ENCODE results near the gene PAPPA2.

PAPPA2 gene

DNA sequence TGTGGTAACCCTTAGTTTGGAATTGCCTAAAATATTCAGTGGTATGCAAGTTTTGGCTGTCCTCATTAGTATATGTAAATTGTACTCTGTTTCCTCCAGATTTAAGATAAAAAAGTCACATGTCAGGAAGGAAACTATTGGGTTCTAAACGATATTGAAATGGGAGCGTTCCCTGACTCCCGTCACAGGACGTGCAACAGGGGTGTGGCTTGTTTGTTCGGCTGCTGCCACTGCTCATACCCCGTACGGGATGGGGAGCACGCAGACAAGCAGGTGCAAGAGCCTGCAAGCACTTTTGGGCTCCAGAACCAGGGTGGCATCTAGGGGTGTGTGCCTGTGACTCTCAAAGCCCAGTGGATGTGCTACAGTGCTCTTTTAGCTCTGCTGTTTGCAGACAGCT is 6.2 kb upstream of the PAPPA2 start:
- H3K9ac ChIP-seq = no peak overlapping the region

DNA sequence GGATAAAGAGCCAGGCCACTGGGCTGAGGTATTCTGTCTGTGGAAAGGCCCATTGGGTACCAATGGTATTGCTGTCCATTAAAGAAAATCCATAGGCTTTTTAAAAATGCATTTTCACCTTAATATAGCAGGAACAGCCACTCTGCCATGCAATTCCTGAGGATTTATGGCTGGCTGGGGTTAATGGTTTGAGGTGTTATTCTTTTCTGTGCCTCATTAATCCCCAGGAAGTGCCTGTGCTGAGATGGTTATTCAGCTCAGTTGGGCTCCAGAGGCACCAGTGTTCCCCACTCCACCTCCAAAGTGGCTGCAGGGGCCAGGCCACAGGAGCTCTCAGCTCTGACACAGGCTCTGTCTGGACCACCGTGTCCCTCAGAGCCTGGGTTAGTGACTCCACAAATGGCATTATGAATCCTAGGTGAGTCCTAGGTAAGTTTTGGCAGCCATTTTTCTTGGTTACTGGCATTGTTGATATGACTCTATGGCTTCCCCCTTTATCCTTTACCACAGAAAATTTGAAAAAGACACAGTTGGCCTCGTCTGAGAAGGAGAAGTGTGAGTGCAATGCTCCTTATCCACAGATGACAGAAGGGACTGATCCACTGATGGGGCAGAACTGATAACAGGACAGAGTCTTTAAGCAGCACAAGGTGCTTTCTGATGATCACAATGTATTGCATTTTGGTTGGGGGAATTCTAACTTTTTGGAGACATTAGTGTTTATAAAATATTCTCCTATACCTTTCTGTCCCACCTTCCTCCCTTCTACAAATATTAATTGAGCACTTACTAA is 2.2 kb upstream of the PAPPA2 start:
- Histone ChIP-seq H3K9me3 (no peaks in the 10 kb centered on the region), H3K27me3 (no peaks in the 10 kb centered on the region), H3K36me3 (no peaks in the 10 kb centered on the region), H3K9ac (no peak overlapping the region), H3K27ac (no peak overlapping the region), H3K4me1 (no peaks in the 10 kb centered on the region), H3K4me3 (no peak overlapping the region), H4K20me1 (no peaks in the 10 kb centered on the region), H3K4me2 (no peak overlapping the region)
- TF ChIP-seq Cebpa-rat (IDR thresholded peaks at IDR 0.05) = no peak

More for the DNA sequence above, 6.2 kb upstream of the PAPPA2 start:
- Histone ChIP-seq H3K4me3 (no peak overlapping the region), H4K20me1 (no peaks in the 10 kb centered on the region), H3K4me1 (no peaks in the 10 kb centered on the region), H3K27ac (no peak overlapping the region), H3K9me3 (no peaks in the 10 kb centered on the region), H3K27me3 (no peaks in the 10 kb centered on the region), H3K36me3 (no peaks in the 10 kb centered on the region), H3K4me2 (no peak overlapping the region)
- no peak for TF ChIP-seq Cebpa-rat (IDR thresholded peaks at IDR 0.05)

DNA sequence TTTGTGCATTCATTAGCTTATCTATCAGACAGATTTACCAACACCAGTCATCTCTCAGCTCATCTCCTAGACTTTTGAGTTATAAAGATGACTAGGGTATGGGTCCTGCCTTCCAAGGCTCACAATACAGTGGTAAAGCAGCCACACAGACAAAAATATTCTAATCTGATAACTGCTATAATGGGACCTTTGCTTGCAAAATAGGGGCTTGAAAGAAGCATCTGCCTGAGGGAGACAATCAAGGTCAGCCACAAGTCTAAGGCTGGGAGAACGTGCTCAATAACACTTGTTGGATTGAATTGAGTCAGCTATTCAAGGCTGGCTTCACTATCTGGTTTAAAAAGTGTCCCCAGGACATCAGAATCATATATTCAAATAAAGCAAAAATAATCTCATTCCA is 1.4 kb upstream of the PAPPA2 start:
- Histone ChIP-seq H3K4me1 (no peaks in the 10 kb centered on the region), H4K20me1 (no peaks in the 10 kb centered on the region), H3K27ac (no peak overlapping the region), H3K27me3 (no peaks in the 10 kb centered on the region), H3K36me3 (no peaks in the 10 kb centered on the region), H3K9ac (no peak overlapping the region), H3K4me2 (no peak overlapping the region), H3K4me3 (no peak overlapping the region), H3K9me3 (no peaks in the 10 kb centered on the region)
- no peak for TF ChIP-seq Cebpa-rat (IDR thresholded peaks at IDR 0.05)

DNA sequence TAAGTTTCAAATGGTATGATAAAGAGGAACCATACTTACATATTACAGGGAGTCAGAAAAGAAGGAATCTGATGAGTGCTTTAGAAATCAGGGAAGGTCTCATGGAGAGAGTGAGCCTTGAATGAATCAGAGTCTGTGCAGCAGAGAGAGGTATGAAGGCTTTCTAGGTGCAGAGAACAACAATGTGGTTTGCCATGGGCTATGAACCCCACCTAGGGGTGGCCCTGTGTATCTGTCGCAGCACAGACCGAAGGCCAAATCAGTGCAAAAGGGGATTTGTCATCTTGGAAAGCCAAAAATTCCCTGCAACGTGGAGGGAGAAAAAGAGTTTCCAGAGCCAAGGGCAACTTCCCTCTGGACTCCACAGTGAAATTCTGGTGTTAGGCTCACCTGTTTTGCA is 3.5 kb downstream of the PAPPA2 start:
- H3K27me3 ChIP-seq = no peaks in the 10 kb centered on the region; the same call in 1 of the 2 replicates
- H3K4me2 ChIP-seq = no peak overlapping the region
- H3K27ac ChIP-seq = no peak overlapping the region
- no peaks in the 10 kb centered on the region for H4K20me1 ChIP-seq
- H3K9me3 ChIP-seq = no peaks in the 10 kb centered on the region
- no peak overlapping the region for H3K9ac ChIP-seq
- no peak for TF ChIP-seq Cebpa-rat (IDR thresholded peaks at IDR 0.05)
- H3K4me1 ChIP-seq = no peaks in the 10 kb centered on the region
- H3K4me3 ChIP-seq = no peak overlapping the region
- H3K36me3 ChIP-seq = no peaks in the 10 kb centered on the region

DNA sequence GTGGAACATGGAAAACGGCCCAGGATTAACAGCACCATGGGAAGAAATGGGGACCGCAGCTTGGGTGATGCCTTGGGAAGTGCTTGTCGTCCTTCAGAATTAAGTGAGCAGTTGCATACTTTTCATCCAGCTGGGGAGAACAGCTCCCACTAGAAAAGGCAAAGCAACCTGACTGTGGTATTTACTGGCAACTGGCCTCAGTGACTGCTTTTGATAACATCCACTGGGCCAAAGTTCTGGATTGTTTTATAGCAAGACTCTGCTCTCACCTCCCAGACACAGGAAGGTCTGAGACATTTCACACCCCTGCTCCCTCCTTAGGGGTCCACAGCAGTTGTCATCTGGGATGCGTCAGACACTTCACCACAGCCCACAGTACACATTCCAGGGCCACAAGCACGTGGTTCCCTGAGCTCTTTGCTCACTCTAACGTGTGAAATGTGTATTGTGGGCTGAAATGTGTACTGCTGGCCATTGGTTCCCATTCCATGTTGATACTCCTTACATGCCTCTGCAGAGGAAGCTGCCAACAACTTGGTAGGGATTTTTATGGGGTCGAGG is 6.6 kb downstream of the PAPPA2 start:
- Histone ChIP-seq H3K9me3 (no peaks in the 10 kb centered on the region), H3K27ac (no peak overlapping the region), H3K4me1 (no peaks in the 10 kb centered on the region), H3K36me3 (no peaks in the 10 kb centered on the region), H3K9ac (no peak overlapping the region), H4K20me1 (no peaks in the 10 kb centered on the region), H3K27me3 (no peaks in the 10 kb centered on the region; the same call in 1 of the 2 replicates), H3K4me3 (no peak overlapping the region), H3K4me2 (no peak overlapping the region)
- TF ChIP-seq Cebpa-rat (IDR thresholded peaks at IDR 0.05) = no peak

DNA sequence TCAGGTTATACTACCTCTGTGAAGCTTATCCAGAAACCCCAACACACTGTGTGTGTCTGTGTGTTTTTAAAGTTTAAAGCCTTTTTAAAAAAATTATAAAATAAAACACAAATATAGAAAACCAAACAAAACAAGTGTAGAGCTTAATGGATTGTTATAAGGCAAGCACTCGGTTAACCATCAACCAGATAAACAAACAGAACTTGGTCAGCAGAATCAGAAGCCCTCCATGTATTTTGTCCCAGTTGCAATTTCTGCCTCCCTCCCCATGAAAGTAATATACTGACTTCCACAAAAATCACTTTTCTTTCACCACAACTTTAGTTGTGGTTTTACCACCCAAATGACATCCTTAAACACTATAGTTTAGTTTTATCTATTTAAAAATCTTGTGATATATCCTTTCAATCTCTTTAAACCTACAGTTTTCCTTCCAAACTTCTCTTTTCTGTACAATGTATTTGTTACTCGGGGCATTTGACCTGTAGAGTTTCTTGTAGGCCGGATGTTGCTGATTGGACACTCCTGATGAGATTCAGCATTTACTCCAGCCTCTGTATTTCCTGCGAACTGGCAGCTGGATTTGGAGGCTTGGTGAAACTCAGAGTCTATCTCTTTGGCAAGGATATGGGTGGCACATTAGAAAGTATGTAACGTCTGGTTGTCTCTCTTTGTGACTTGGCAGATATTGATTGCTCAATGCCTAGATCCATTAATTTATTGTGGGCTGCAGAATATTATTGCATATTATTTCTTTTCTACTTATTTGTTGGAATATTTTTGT is 8.6 kb downstream of the PAPPA2 start:
- Histone ChIP-seq H3K9ac (no peak overlapping the region), H3K36me3 (no peaks in the 10 kb centered on the region), H3K27ac (no peak overlapping the region), H3K4me3 (no peak overlapping the region), H4K20me1 (no peaks in the 10 kb centered on the region), H3K4me1 (no peaks in the 10 kb centered on the region), H3K4me2 (no peak overlapping the region), H3K27me3 (no peaks in the 10 kb centered on the region; the same call in 1 of the 2 replicates), H3K9me3 (no peaks in the 10 kb centered on the region)
- TF ChIP-seq Cebpa-rat (IDR thresholded peaks at IDR 0.05) = no peak

DNA sequence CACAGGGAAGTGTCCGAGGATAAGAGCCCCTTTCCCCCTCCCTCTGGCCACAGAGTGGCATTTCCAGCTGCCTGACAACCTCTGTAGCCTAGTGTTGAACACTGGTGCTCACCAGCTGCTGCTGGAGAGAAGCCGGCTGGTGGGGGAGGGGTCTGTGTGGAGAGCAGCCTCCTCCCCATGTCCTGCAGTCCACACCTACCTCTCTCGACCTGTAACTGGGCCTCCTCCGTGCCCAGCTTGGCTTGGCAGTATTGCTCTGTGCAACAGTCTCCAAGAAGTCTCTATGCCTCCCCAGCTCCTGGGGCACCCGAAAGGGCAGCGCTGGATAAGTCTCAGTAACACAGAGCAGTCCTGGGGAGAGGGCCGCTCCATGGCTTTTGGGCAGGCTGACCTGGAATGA is 17.0 kb downstream of the PAPPA2 start:
- no peak overlapping the region for H3K9ac ChIP-seq
- no peak for TF ChIP-seq Cebpa-rat (IDR thresholded peaks at IDR 0.05)
- no peak overlapping the region for H3K27ac ChIP-seq
- no peak overlapping the region for H3K4me2 ChIP-seq
- no peaks in the 10 kb centered on the region for H3K9me3 ChIP-seq
- H4K20me1 ChIP-seq = no peaks in the 10 kb centered on the region
- H3K36me3 ChIP-seq = no peaks in the 10 kb centered on the region
- no peaks in the 10 kb centered on the region for H3K27me3 ChIP-seq
- H3K4me1 ChIP-seq = no peaks in the 10 kb centered on the region
- no peak overlapping the region for H3K4me3 ChIP-seq

DNA sequence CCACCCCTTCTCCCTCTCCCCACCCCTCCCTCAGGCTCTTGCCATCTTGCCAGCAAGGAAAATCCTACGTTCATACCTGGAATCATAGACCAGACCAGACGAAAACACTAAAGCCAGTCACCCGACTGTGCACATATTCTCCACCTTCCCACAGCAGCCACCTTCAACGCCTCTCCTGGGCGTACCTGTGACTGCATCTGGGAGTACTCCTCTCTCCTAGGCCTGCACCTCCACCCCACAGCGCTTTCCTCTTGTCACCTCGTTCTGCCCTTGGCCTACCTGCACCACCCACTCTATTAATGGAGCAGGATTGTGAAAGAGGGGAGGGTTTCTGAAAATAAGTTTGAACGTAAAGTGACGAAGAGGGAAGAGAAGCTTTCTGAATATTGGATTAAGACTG is 17.8 kb downstream of the PAPPA2 start:
- Histone ChIP-seq H3K4me2 (no peak overlapping the region), H3K27me3 (no peaks in the 10 kb centered on the region), H4K20me1 (no peaks in the 10 kb centered on the region), H3K36me3 (no peaks in the 10 kb centered on the region), H3K27ac (no peak overlapping the region), H3K4me3 (no peak overlapping the region), H3K9me3 (no peaks in the 10 kb centered on the region), H3K4me1 (no peaks in the 10 kb centered on the region), H3K9ac (no peak overlapping the region)
- no peak for TF ChIP-seq Cebpa-rat (IDR thresholded peaks at IDR 0.05)

DNA sequence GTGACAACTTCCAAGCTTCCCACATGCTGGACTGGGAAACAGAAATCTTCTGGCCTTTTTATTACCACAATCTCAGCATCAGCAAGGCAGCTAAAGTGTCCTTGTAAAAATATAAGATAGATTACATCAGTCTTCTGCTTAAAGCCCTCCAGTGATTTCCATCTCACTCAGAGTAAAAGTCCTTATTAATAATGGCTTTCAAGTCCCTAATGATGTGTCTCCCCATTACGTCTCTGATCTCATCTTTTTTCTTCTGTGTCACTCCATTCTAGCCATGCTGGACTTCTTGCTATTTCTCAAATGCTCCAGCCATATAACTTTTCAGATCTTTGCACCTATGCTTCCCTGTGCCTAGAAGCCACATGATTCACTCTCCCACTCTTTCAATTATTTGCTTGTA is 22.1 kb downstream of the PAPPA2 start:
- Histone ChIP-seq H3K4me1 (no peaks in the 10 kb centered on the region), H3K9ac (no peak overlapping the region)

DNA sequence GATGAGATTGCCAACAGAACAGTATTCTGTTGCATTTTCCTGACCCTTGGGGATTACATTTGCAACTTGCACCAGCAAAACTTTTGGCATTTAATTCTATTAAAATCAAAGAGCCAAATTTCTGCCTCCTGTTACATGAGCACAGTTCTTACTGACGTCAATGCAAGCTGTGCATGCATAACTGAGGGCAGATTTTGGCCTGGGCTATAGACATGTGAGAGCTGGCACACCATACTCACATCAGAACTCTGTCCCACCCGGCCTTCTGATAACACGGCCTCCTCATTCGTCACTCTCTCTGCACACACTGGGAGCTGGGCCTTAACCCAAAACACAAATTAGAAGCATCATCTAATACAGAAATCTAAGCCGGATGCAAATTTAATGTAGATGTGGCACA is 31.5 kb downstream of the PAPPA2 start:
- H3K27me3 ChIP-seq = no peaks in the 10 kb centered on the region
- H3K36me3 ChIP-seq = no peaks in the 10 kb centered on the region
- H3K4me3 ChIP-seq = no peak overlapping the region
- no peak for TF ChIP-seq Cebpa-rat (IDR thresholded peaks at IDR 0.05)
- no peaks in the 10 kb centered on the region for H4K20me1 ChIP-seq
- H3K4me1 ChIP-seq = no peaks in the 10 kb centered on the region
- H3K4me2 ChIP-seq = no peak overlapping the region
- no peak overlapping the region for H3K9ac ChIP-seq
- H3K27ac ChIP-seq = no peak overlapping the region
- H3K9me3 ChIP-seq = no peaks in the 10 kb centered on the region

More for the DNA sequence above, 22.1 kb downstream of the PAPPA2 start:
- H3K9me3 ChIP-seq = no peaks in the 10 kb centered on the region
- no peaks in the 10 kb centered on the region for H4K20me1 ChIP-seq
- no peak overlapping the region for H3K4me3 ChIP-seq
- H3K4me2 ChIP-seq = no peak overlapping the region
- H3K27me3 ChIP-seq = no peaks in the 10 kb centered on the region
- no peaks in the 10 kb centered on the region for H3K36me3 ChIP-seq
- no peak overlapping the region for H3K27ac ChIP-seq
- TF ChIP-seq Cebpa-rat (IDR thresholded peaks at IDR 0.05) = no peak
